Tibial artery (tissue), 4 donors: ENCODE data around the gene MPP3.
A peak's percentile ranks its signal among the peaks of the same experiment; 100 is the strongest.

Source experiments
- DNase-seq, 2 donors: peaks; one replicate each; pipeline ENCODE4 v3.0.0-alpha.2; 2019
- H3K27ac ChIP-seq, 2 donors: fragments of 200-600 bp; sonication (generic) in 1 of 2; 1 replicate in 1 of 2; 2 replicates in 1 of 2; pipeline ENCODE4 v1.5.1; 2018 to 2019; ENCODE audit warnings: mild to moderate bottlenecking in 1 of 2
- H3K27me3 ChIP-seq, 2 donors: fragments of 200-600 bp; sonication (generic) in 1 of 2; one replicate each; pipeline versions ENCODE4 v1.5.1 to v1.6.0; 2016 to 2019
- H3K36me3 ChIP-seq, 3 donors: fragments of 200-600 bp; sonication (generic) in 2 of 3; one replicate each; pipeline ENCODE4 v1.5.1; 2016 to 2019; ENCODE audit warnings: mild to moderate bottlenecking in 2 of 3
- H3K4me1 ChIP-seq, 4 donors: fragments of 200-600 bp; sonication (generic) in 2 of 4; 1 replicate in 3 of 4; 2 replicates in 1 of 4; pipeline ENCODE4 v1.5.1; 2016 to 2019
- H3K4me3 ChIP-seq, 2 donors: fragments of 200-600 bp; sonication (generic) in 1 of 2; 1 replicate in 1 of 2; 2 replicates in 1 of 2; pipeline ENCODE4 v1.5.1; 2018 to 2019; ENCODE audit warnings: mild to moderate bottlenecking in 2 of 2
- H3K9me3 ChIP-seq, 3 donors: fragments of 200-600 bp; sonication (generic) in 1 of 3; one replicate each; pipeline ENCODE4 v1.5.1; 2016 to 2019
- intact Hi-C: fragments of 100-400 bp; cut with DNase I; formaldehyde crosslinking; loops from one replicate; pipeline ENCODE4 v1.15.0; 2023; ENCODE audit warnings: low total_unique reads
- TF ChIP-seq, protein P1 (sequence below), 2 experiments: fragments of 200-600 bp in 1 of 2; fragments of 450-650 bp in 1 of 2; IDR thresholded peaks; one replicate each; pipeline ENCODE4 v1.5.1; 2017 to 2019; ENCODE audit warnings: antibody characterized with exemption in 2 of 2, mild to moderate bottlenecking in 1 of 2, moderate library complexity in 1 of 2

Gene MPP3

DNA sequence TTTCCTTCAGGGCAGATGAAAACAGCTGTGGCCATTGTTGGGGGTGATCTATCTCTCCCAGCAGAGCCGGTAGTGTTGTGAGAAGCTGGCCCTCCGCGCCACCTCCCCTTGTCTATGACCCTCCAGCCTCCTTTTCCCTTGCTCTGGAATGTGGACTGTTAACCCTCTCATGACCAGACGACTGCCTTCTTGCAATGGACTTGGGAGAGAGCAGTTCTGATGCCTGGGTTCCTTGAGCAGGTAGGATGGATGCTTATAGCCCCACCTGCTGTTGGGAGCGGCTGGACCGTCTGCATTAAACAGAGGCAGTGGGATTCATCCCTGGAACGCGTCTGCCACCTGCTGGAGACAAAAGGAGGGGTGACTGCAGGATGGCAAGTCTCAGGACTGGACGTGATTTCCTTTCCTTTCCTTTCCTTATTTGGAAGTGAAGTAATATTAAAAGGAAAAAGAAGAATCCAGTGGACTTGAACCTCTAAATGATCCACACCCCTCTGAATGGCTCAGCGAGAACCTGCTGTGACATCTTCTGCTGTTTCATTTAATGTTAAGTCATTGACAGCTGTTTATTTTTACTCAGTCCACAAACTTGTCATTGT lies 72.6 kb downstream of the MPP3 start:
- Histone ChIP-seq H3K9me3 (no peaks in the 10 kb centered on the region), H3K4me1 (peaks cover 4 to 63% (median 24%) of the 10 kb centered on the region in 4 donors), H3K27me3 (no peaks in the 10 kb centered on the region), H3K27ac (peak overlapping the region; percentile 7 to 76), H3K4me3 (no peak overlapping the region), H3K36me3 (no peaks in the 10 kb centered on the region)
- TF ChIP-seq, protein P1, sequence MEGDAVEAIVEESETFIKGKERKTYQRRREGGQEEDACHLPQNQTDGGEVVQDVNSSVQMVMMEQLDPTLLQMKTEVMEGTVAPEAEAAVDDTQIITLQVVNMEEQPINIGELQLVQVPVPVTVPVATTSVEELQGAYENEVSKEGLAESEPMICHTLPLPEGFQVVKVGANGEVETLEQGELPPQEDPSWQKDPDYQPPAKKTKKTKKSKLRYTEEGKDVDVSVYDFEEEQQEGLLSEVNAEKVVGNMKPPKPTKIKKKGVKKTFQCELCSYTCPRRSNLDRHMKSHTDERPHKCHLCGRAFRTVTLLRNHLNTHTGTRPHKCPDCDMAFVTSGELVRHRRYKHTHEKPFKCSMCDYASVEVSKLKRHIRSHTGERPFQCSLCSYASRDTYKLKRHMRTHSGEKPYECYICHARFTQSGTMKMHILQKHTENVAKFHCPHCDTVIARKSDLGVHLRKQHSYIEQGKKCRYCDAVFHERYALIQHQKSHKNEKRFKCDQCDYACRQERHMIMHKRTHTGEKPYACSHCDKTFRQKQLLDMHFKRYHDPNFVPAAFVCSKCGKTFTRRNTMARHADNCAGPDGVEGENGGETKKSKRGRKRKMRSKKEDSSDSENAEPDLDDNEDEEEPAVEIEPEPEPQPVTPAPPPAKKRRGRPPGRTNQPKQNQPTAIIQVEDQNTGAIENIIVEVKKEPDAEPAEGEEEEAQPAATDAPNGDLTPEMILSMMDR (IDR thresholded peaks at IDR 0.05): peak; percentile 97 to 100
- intact Hi-C loops: no loop called here
- peak; percentile 95 to 97 for DNase-seq

DNA sequence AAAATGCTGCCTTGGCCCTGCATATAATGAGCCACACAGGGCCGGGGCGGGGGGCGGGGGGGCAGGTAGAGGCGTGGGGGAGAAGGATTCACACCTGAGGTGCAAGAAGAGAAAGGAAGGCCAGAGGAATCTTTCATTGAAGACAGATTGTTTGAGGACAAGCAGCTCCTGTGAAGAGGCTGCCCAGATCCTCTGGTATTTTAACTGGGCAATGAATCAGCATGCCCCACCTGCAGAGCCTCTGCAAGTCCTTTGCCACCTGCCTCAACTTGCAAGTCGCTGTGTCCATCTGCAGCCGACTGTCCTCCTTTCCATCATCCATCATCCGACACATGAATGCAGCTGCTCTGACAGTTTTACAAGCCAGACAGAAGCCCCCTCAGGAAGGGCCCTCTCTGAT lies 73.1 kb downstream of the MPP3 start:
- Histone ChIP-seq H3K36me3 (no peaks in the 10 kb centered on the region), H3K4me3 (no peak overlapping the region), H3K4me1 (peaks cover 8 to 68% (median 29%) of the 10 kb centered on the region in 4 donors), H3K27ac (peak overlapping the region in 1 of 2 donors; percentile 76), H3K9me3 (no peaks in the 10 kb centered on the region), H3K27me3 (no peaks in the 10 kb centered on the region)
- intact Hi-C loops: loop anchor here (2.0 kb wide), 1 partner anchor 65 kb away; no protein-coding TSS in a partner anchor
- no peak for DNase-seq
- TF ChIP-seq, protein P1 (IDR thresholded peaks at IDR 0.05): no peak

DNA sequence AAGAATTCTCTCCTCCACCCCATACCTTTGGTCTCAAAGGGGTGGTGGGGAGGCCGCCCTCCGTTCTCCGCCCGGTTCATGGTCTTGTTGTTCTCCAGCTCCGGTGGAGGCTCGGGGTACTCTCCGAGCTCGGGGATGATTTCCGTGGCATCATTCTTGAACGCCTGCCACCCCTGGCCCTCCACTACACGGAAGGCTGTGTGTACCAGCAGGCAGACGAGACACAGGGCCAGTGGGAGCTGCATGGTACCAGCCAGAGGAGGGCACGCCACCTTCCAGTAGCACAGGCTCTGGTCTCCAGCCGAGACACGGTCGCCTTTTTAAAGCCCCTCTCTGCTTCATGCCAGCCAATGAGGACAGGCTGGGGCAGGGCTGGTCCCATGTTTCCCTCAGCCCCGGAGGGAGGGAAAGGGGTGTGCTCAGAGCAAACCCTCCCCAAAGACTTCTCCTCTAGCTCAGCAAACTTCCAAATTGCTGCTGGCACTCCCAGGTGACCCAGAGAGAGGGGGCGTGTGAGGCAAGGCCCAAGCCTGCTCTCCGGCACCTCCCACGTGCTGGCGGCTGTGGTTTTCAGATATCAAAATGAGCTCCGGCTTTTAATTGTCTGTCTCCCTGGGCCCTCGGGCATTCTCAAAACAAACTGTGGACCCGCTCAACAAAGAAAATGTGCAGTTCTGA lies 74.3 kb downstream of the MPP3 start, which contains the start of gene SOST:
Gene SOST (minus strand): TSS at position 295 of the 678 bp plus-strand sequence. CDS start 50 bp downstream, at position 245.
- intact Hi-C loops: loop anchor here (2.0 kb wide), 1 partner anchor 64 kb away; no protein-coding TSS in a partner anchor
- H3K27me3 ChIP-seq: no peaks in the 10 kb centered on the region

DNA sequence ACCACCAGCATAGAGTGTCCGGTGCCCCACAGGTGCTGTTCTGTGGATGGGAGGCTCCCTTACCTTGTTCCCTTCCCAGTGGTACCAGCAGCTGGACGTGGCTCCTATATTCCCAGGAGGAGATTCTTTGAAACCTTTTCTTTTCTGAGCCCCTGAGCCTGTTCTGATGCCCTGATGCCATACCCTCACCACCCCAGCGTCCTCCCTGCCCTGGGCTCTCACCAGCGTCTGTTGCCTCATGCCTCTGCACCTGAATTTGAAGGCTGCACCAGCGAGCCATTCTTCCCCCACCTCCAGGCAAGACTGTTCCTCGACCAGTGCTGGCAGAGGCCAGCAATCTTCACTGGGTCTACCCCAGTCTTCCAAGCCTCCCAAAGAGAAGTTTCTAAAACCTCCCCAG lies 74.9 kb downstream of the MPP3 start:
- peaks cover 8 to 70% (median 38%) of the 10 kb centered on the region in 4 donors for H3K4me1 ChIP-seq
- H3K9me3 ChIP-seq: no peaks in the 10 kb centered on the region
- no peak for DNase-seq
- H3K36me3 ChIP-seq: no peaks in the 10 kb centered on the region
- peak overlapping the region; percentile 61 to 76 for H3K27ac ChIP-seq
- H3K27me3 ChIP-seq: no peaks in the 10 kb centered on the region
- intact Hi-C loops: loop anchor here (2.0 kb wide), 1 partner anchor 63 kb away; no protein-coding TSS in a partner anchor
- peak overlapping the region; percentile 17 to 18 for H3K4me3 ChIP-seq
- TF ChIP-seq, protein P1 (IDR thresholded peaks at IDR 0.05): no peak

More for the DNA sequence above, 74.3 kb downstream of the MPP3 start, which contains the start of gene SOST:
- Histone ChIP-seq H3K9me3 (no peaks in the 10 kb centered on the region), H3K4me3 (peak within 1 kb of the TSS; percentile 17 to 18), H3K4me1 (peaks cover 8 to 70% (median 38%) of the 10 kb centered on the region in 4 donors), H3K27ac (peak within 1 kb of the TSS; percentile 61 to 76), H3K36me3 (no peaks in the 10 kb centered on the region)
- TF ChIP-seq, protein P1 (IDR thresholded peaks at IDR 0.05): no peak
- DNase-seq: peak in 1 of 2 donors; percentile 76

DNA sequence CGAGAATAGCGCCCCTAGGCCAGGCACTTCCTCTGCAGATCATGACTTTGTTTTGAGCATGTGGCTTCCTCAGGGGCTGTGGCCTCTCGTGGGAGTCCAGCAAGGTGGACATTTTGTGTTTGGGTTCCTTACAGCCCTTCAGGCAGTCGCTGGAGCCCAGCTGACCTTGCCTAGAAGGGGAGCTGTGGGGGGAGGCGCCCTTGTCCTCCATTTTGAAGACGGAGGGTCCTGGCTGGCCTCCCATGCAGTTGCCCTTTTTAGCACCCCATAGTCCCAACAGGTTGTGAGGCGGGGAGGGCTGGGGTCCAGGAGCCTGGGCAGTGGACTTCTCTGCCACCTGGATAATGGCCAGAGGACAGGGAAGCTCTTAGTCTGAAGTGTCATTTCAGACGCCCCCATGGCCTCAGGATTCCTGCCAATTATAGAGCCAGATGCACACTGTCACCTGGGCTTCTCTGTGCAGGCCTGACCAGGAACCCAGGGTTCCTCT lies 75.7 kb downstream of the MPP3 start:
- intact Hi-C loops: no loop called here
- Histone ChIP-seq H3K9me3 (no peaks in the 10 kb centered on the region), H3K27ac (peak overlapping the region in 1 of 2 donors; percentile 76)

More for the DNA sequence above, 75.7 kb downstream of the MPP3 start:
- peaks cover 8 to 65% (median 37%) of the 10 kb centered on the region in 4 donors for H3K4me1 ChIP-seq
- H3K4me3 ChIP-seq: no peak overlapping the region
- TF ChIP-seq, protein P1 (IDR thresholded peaks at IDR 0.05): no peak
- no peak for DNase-seq
- H3K27me3 ChIP-seq: no peaks in the 10 kb centered on the region
- H3K36me3 ChIP-seq: no peaks in the 10 kb centered on the region
